HepG2 (cell line): ENCODE data around the gene PATL1. TPM values are rescaled to one million over a fixed set of nuclear protein-coding genes. Genes with fewer than 3 reads are reported as not detected.
A peak's percentile ranks its signal among the peaks of the same experiment; 100 is the strongest.

Experiments used
- ATAC-seq: fragments of 200-7000 bp; cut with Tn5 transposase; 3 replicates; pipeline ENCODE4 v1.9.1; 2020; ENCODE audit warnings: mild to moderate bottlenecking, moderate library complexity
- BruUV-seq: library from RNA; stranded (reverse); fragments of 400-500 nt; replicated peaks from 2 replicates; lab custom pipeline; 2021; lab: Mats Ljungman, UMichigan
- CTCF ChIA-PET: fragments of 300-600 bp; formaldehyde crosslinking; extraction: SDS; loops from one replicate; lab custom pipeline; 2021; ENCODE audit warnings: low total read pairs, inconsistent platforms, low intra/inter-chr PET ratio; lab: Yijun Ruan, JAX
- POLR2A ChIA-PET: fragments of 350-600 bp; sonication (Branson Sonifier 250); formaldehyde crosslinking; loops from one replicate; lab custom pipeline; 2020; ENCODE audit warnings: antibody characterized with exemption, inconsistent platforms; lab: Yijun Ruan, JAX
- DNase-seq: peaks from one replicate; pipeline ENCODE4 v3.0.0-alpha.2; 2015; ENCODE audit warnings: low spot score
- FAIRE-seq: peaks from 3 replicates; lab custom pipeline; 2011; peaks lifted over from hg19 to GRCh38; lab: Jason Lieb, UNC
- H2AFZ ChIP-seq: one replicate; pipeline ENCODE4 v1.6.1; 2011; ENCODE audit warnings: low read length, inconsistent platforms
- H3K27ac ChIP-seq: fragments of 300-600 bp; 3 replicates; pipeline ENCODE4 v1.8.0; 2011; ENCODE audit warnings: mixed run types, mild to moderate bottlenecking, mixed read lengths, low read length, inconsistent platforms; ENCODE audit not compliant: insufficient read depth; ENCODE audit errors: extremely low read length
- H3K27me3 ChIP-seq, 2 experiments: fragments of 200-600 bp in 1 of 2; 2 replicates in 1 of 2; 3 replicates in 1 of 2; pipeline versions ENCODE4 v1.6.0 to v1.8.0; 2011; ENCODE audit warnings: low read length in 2 of 2, mild to moderate bottlenecking in 2 of 2, moderate library complexity in 2 of 2, inconsistent platforms in 1 of 2; ENCODE audit not compliant: insufficient read depth in 2 of 2, control insufficient read depth in 1 of 2
- H3K36me3 ChIP-seq, 2 experiments: fragments of 200-600 bp in 1 of 2; replicated peaks in 1 of 2; 2 replicates in 1 of 2; 3 replicates in 1 of 2; pipeline versions ENCODE4 v1.5.1 to v1.8.0; 2011; ENCODE audit warnings: low read length in 2 of 2, inconsistent platforms in 1 of 2; ENCODE audit not compliant: insufficient read depth in 2 of 2, control insufficient read depth in 1 of 2
- H3K4me1 ChIP-seq: 2 replicates; pipeline ENCODE4 v1.5.1; 2012; ENCODE audit warnings: low read length, inconsistent platforms; ENCODE audit not compliant: insufficient read depth
- H3K4me2 ChIP-seq: 2 replicates; pipeline ENCODE4 v1.6.0; 2011; ENCODE audit warnings: low read depth, low read length, inconsistent platforms
- H3K4me3 ChIP-seq, 3 experiments: fragments of 200-600 bp in 1 of 3; sonication (generic), shearing (Covaris generic) in 1 of 3; replicated peaks in 1 of 3; 2 replicates each; pipeline ENCODE4 v1.5.1; 2011 to 2016; ENCODE audit warnings: low read length in 3 of 3, inconsistent platforms in 2 of 3, low read depth in 2 of 3, mild to moderate bottlenecking in 2 of 3, control low read depth in 1 of 3, mixed read lengths in 1 of 3; ENCODE audit not compliant: insufficient read depth in 1 of 3
- H3K79me2 ChIP-seq: one replicate; pipeline ENCODE4 v1.6.1; 2011; ENCODE audit warnings: low read length, inconsistent platforms; ENCODE audit not compliant: insufficient read depth
- H3K9ac ChIP-seq: 2 replicates; pipeline ENCODE4 v1.6.0; 2011; ENCODE audit warnings: mild to moderate bottlenecking, low read depth, low read length, inconsistent platforms; ENCODE audit not compliant: insufficient read depth
- H3K9me3 ChIP-seq: 2 replicates; pipeline ENCODE4 v1.5.1; 2012; ENCODE audit warnings: mild to moderate bottlenecking, low read length
- H4K20me1 ChIP-seq: 2 replicates; pipeline ENCODE4 v1.6.0; 2011; ENCODE audit warnings: inconsistent platforms, mild to moderate bottlenecking, low read length, moderate library complexity; ENCODE audit not compliant: insufficient read depth
- FOXA3 ChIP-seq: IDR thresholded peaks from 2 replicates; pipeline ENCODE4 v1.6.1; 2016; ENCODE audit warnings: missing genetic modification reagents, missing compliant biosample characterization
- HOMEZ ChIP-seq: IDR thresholded peaks from 2 replicates; pipeline ENCODE4 v1.6.1; 2016; ENCODE audit warnings: low read depth
- NR2C2 ChIP-seq: sonication (generic); formaldehyde crosslinking; IDR thresholded peaks from 2 replicates; pipeline ENCODE4 v1.4.0; 2020; ENCODE audit warnings: missing genetic modification reagents, mild to moderate bottlenecking, moderate library complexity, borderline replicate concordance
- NR2F1 ChIP-seq, 2 experiments: fragments of 450-650 bp in 1 of 2; formaldehyde crosslinking in 1 of 2; IDR thresholded peaks; 2 replicates each; pipeline versions ENCODE4 v1.5.0 to v1.6.1; 2016 to 2020; ENCODE audit warnings: mild to moderate bottlenecking in 1 of 2, missing compliant biosample characterization in 1 of 2, missing genetic modification reagents in 1 of 2, moderate library complexity in 1 of 2
- NR2F6 ChIP-seq, 2 experiments: IDR thresholded peaks; 2 replicates each; pipeline ENCODE4 v1.6.1; 2016; ENCODE audit warnings: antibody characterized with exemption in 1 of 2, mild to moderate bottlenecking in 1 of 2
- PPARG ChIP-seq: conservative IDR thresholded peaks from 2 replicates; pipeline ENCODE4 v1.6.1; 2016; ENCODE audit warnings: missing biosample characterization, missing genetic modification reagents
- SIN3A ChIP-seq: IDR thresholded peaks from 2 replicates; pipeline ENCODE4 v1.6.1; 2011; ENCODE audit warnings: low read depth, mild to moderate bottlenecking, control low read depth, low read length, borderline replicate concordance
- SSRP1 ChIP-seq: IDR thresholded peaks from 2 replicates; pipeline ENCODE4 v1.6.1; 2016; ENCODE audit warnings: control low read depth
- ZFP36L2 ChIP-seq: sonication (generic); formaldehyde crosslinking; IDR thresholded peaks from 2 replicates; pipeline ENCODE4 v1.4.0; 2020; ENCODE audit warnings: missing genetic modification reagents
- ZNF740 ChIP-seq: sonication (generic); formaldehyde crosslinking; IDR thresholded peaks from 2 replicates; pipeline ENCODE4 v1.4.0; 2020; ENCODE audit warnings: missing genetic modification reagents
- WGBS: methylation state at CpG from one replicate; pipeline ENCODE4 v1.1.6; 2017; ENCODE audit warnings: low lambda C conversion rate; 5-methylcytosine and 5-hydroxymethylcytosine counted together
- in situ Hi-C: cut with HindIII; loops from 2 replicates; pipeline ENCODE4 v1.10.0; 2017; ENCODE audit warnings: low pct_unique_long_range_greater_than_20kb; ENCODE audit not compliant: extremely low pct_ligation_motif_present
- intact Hi-C: fragments of 100-400 bp; cut with micrococcal nuclease; formaldehyde crosslinking; loops from one replicate; pipeline ENCODE4 v1.10.0; 2022; ENCODE audit not compliant: unreplicated experiment
- polyA plus RNA-seq, 8 experiments: library from polyadenylated mRNA; depleted of rRNA in 3 of 8; stranded (reverse) in 7 of 8; unstranded in 1 of 8; fragments of >200 nt; fragmentation: Illumina TruSeq in 4 of 8; extraction: Trizol in 4 of 8; gene quantifications; 2 replicates each; pipeline versions ENCODE4 v1.2.1 to v1.2.3, GENCODE V29; 2011 to 2016; ENCODE audit warnings: low read depth in 4 of 8, missing spikeins in 1 of 8, mixed read lengths in 1 of 8; ENCODE audit not compliant: insufficient read depth in 1 of 8
- total RNA-seq, 5 experiments: library from RNA; depleted of rRNA; stranded (reverse); fragments of >200 nt; fragmentation: Illumina TruSeq; extraction: Trizol; gene quantifications; 2 replicates each; pipeline ENCODE4 v1.2.3, GENCODE V29; 2016; ENCODE audit warnings: low read depth in 1 of 5
- TF ChIP-seq, protein P1 (sequence below): IDR thresholded peaks from 2 replicates; pipeline ENCODE4 v1.4.0; 2020; ENCODE audit warnings: mild to moderate bottlenecking, missing genetic modification reagents

The PATL1 gene
- total and polyA plus RNA-seq, 2 of the 13 experiments (the other 11 are each of a cell fraction or from before 2014, with no cell fraction given) = 12.9 to 26.8 TPM

DNA sequence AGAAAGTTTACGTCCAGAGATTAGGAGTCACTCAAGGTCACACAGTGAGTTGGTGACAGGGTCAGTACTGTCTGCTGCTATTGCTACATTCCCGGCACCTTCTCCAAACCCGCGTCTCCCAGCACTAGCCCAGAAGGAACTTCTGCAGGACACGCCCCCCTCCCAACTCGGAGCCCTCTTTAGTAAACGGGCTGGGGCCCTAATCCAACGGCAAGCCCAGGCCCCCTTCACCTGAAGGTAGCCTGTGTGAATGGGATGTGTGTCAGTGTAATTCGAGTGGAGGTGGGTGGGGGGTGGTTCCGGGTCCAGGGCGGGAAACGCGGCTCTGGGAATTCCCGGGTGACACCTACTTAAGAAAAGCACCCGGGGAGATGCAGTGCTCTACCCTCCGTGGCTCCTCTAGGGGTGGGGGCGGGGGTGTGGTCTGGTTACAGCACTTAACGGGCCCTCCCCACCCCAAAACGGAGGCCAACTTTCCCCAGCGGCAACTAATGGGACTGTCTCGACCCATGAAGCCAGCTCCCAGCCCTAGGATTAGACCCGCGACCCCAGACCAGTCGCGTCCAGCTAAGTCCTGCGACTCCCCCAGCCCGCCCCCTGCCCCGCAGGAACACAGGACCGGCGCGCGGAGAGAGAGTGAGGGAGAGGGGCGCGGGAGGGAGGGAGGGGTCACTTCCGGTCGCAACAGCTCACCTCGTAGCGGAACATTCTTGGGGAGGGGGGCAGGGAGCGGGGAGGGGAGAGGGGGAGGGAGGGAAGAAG, 468 bp downstream of the PATL1 start (continued):
- TF ChIP-seq, protein P1, sequence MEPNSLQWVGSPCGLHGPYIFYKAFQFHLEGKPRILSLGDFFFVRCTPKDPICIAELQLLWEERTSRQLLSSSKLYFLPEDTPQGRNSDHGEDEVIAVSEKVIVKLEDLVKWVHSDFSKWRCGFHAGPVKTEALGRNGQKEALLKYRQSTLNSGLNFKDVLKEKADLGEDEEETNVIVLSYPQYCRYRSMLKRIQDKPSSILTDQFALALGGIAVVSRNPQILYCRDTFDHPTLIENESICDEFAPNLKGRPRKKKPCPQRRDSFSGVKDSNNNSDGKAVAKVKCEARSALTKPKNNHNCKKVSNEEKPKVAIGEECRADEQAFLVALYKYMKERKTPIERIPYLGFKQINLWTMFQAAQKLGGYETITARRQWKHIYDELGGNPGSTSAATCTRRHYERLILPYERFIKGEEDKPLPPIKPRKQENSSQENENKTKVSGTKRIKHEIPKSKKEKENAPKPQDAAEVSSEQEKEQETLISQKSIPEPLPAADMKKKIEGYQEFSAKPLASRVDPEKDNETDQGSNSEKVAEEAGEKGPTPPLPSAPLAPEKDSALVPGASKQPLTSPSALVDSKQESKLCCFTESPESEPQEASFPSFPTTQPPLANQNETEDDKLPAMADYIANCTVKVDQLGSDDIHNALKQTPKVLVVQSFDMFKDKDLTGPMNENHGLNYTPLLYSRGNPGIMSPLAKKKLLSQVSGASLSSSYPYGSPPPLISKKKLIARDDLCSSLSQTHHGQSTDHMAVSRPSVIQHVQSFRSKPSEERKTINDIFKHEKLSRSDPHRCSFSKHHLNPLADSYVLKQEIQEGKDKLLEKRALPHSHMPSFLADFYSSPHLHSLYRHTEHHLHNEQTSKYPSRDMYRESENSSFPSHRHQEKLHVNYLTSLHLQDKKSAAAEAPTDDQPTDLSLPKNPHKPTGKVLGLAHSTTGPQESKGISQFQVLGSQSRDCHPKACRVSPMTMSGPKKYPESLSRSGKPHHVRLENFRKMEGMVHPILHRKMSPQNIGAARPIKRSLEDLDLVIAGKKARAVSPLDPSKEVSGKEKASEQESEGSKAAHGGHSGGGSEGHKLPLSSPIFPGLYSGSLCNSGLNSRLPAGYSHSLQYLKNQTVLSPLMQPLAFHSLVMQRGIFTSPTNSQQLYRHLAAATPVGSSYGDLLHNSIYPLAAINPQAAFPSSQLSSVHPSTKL = peak; percentile 19; the same call in 1 of the 2 replicates

- no TSS peak for BruUV-seq
Measured at GRCh38 chr11:59667812-59668187, 1.0 kb downstream of the PATL1 start.

More at GRCh38 chr11:59667812-59668187, 1.0 kb downstream of the PATL1 start:
- TF ChIP-seq FOXA3 (CRISPR knock-in tag) (0 out of 2 replicates have a peak, but pooled peaks have one; percentile 48), PPARG (CRISPR knock-in tag) (peak; percentile 48; the same call in 1 of the 2 replicates), NR2F1 (CRISPR knock-in tag; IDR thresholded peaks at IDR 0.05) (peak in 1 of 2 experiments; percentile 44; a peak in 1 of 4 replicates), NR2F6 (IDR thresholded peaks at IDR 0.05) (peak; percentile 35; the same call in 1 of the 2 replicates), NR2F6 (CRISPR knock-in tag; IDR thresholded peaks at IDR 0.05) (no peak), ZNF740 (no peak), ZFP36L2 (CRISPR knock-in tag) (no peak), HOMEZ (CRISPR knock-in tag) (no peak), SSRP1 (CRISPR knock-in tag) (0 out of 2 replicates have a peak, but pooled peaks have one; percentile 52), NR2C2 (CRISPR knock-in tag) (peak; percentile 35; the same call in 1 of the 2 replicates), SIN3A (no peak)
- TF ChIP-seq, all 625 proteins: peak for 6
- FAIRE-seq = no peak
- ATAC-seq = no peak
- peak overlapping the region; percentile 84 for H3K9ac ChIP-seq
- no peaks in the 10 kb centered on the region; a peak in 1 of 5 replicates for H3K27me3 ChIP-seq
- ChIA-PET POLR2A (no interaction called here), CTCF (no interaction called here)
- peaks cover 33% of the 10 kb centered on the region for H3K4me1 ChIP-seq
- WGBS = 3% methylated on average over 3 of the region's 3 CpGs
- H3K27ac ChIP-seq = peak overlapping the region; percentile 83
- H3K4me3 ChIP-seq = peak overlapping the region; percentile 87 to 99 (median 90)
- H3K36me3 ChIP-seq = peaks cover 5 to 34% of the 10 kb centered on the region in 2 experiments
- intact Hi-C loops = loop anchor here (2.0 to 10.0 kb wide), 2 partner anchors 117 to 137 kb away; no protein-coding TSS in a partner anchor
- peak overlapping the region; percentile 79 for H3K4me2 ChIP-seq
- H3K9me3 ChIP-seq = no peaks in the 10 kb centered on the region
- H4K20me1 ChIP-seq = no peaks in the 10 kb centered on the region; the same call in 1 of the 2 replicates
- peak; percentile 3 for DNase-seq
- in situ Hi-C loops = loop anchor here (5.0 kb wide), 1 partner anchor 110 kb away; no protein-coding TSS in a partner anchor
- peaks cover 22% of the 10 kb centered on the region for H3K79me2 ChIP-seq
- no peak overlapping the region for H2AFZ ChIP-seq
